ENCODE data around the gene VPS13C.

The VPS13C gene

GRCh38 chr15:62090988-62091387, 30.7 kb upstream of the VPS13C start:
- H3K4me1 ChIP-seq (ENCODE audit: insufficient read depth, low read length, poor library complexity, severe bottlenecking): no peaks in the 10 kb centered on the region
- no peaks in the 10 kb centered on the region for H3K27me3 ChIP-seq (ENCODE audit: insufficient read depth, low read length, poor library complexity, severe bottlenecking)
- H3K9ac ChIP-seq (ENCODE audit: low read depth, low read length, poor library complexity, severe bottlenecking): no peak overlapping the region
- H3K9me3 ChIP-seq (ENCODE audit: insufficient read depth, low read depth, low read length): no peaks in the 10 kb centered on the region
- no peak overlapping the region for H2AFZ ChIP-seq (ENCODE audit: low read length)
- no peaks in the 10 kb centered on the region for H3K79me2 ChIP-seq (ENCODE audit: insufficient read depth, low read length)
- TF ChIP-seq EZH2phosphoT487 (IDR thresholded peaks at IDR 0.05; ENCODE audit: borderline replicate concordance) (no peak), CTCF (conservative IDR thresholded peaks at IDR 0.05; ENCODE audit: low read length) (no peak)
- H3K4me3 ChIP-seq (ENCODE audit: low read length, poor library complexity, severe bottlenecking): no peak overlapping the region
- H3F3A ChIP-seq (ENCODE audit: low read depth): no peaks in the 10 kb centered on the region
- no peaks in the 10 kb centered on the region for H3K9me2 ChIP-seq (replicated peaks; ENCODE audit: low read depth, low read length)
- H3K4me2 ChIP-seq (ENCODE audit: low read depth, low read length, poor library complexity, severe bottlenecking): no peak overlapping the region
- no peaks in the 10 kb centered on the region for H3K36me3 ChIP-seq (ENCODE audit: insufficient read depth, low read length)
- no peaks in the 10 kb centered on the region for H4K20me1 ChIP-seq (ENCODE audit: insufficient read depth, low read length, poor library complexity, severe bottlenecking)

GRCh38 chr15:62089616-62090015, 29.4 kb upstream of the VPS13C start:
- H3K9me2 ChIP-seq (replicated peaks; ENCODE audit: low read depth, low read length): no peaks in the 10 kb centered on the region
- H4K20me1 ChIP-seq (ENCODE audit: insufficient read depth, low read length, poor library complexity, severe bottlenecking): no peaks in the 10 kb centered on the region
- H3K27me3 ChIP-seq (ENCODE audit: insufficient read depth, low read length, poor library complexity, severe bottlenecking): no peaks in the 10 kb centered on the region
- no peaks in the 10 kb centered on the region for H3K4me1 ChIP-seq (ENCODE audit: insufficient read depth, low read length, poor library complexity, severe bottlenecking)
- H3F3A ChIP-seq (ENCODE audit: low read depth): no peaks in the 10 kb centered on the region
- H3K9me3 ChIP-seq (ENCODE audit: insufficient read depth, low read depth, low read length): no peaks in the 10 kb centered on the region
- H3K79me2 ChIP-seq (ENCODE audit: insufficient read depth, low read length): no peaks in the 10 kb centered on the region
- no peak for TF ChIP-seq EZH2phosphoT487 (IDR thresholded peaks at IDR 0.05; ENCODE audit: borderline replicate concordance)
- TF ChIP-seq CTCF (conservative IDR thresholded peaks at IDR 0.05; ENCODE audit: low read length): no peak
- no peak overlapping the region for H2AFZ ChIP-seq (ENCODE audit: low read length)
- no peak overlapping the region for H3K4me3 ChIP-seq (ENCODE audit: low read length, poor library complexity, severe bottlenecking)
- H3K9ac ChIP-seq (ENCODE audit: low read depth, low read length, poor library complexity, severe bottlenecking): no peak overlapping the region
- no peak overlapping the region for H3K4me2 ChIP-seq (ENCODE audit: low read depth, low read length, poor library complexity, severe bottlenecking)
- H3K36me3 ChIP-seq (ENCODE audit: insufficient read depth, low read length): no peaks in the 10 kb centered on the region

GRCh38 chr15:62088353-62088693, 28.1 kb upstream of the VPS13C start:
- H2AFZ ChIP-seq (ENCODE audit: low read length): no peak overlapping the region
- no peaks in the 10 kb centered on the region for H3K27me3 ChIP-seq (ENCODE audit: insufficient read depth, low read length, poor library complexity, severe bottlenecking)
- H3K9ac ChIP-seq (ENCODE audit: low read depth, low read length, poor library complexity, severe bottlenecking): no peak overlapping the region
- TF ChIP-seq EZH2phosphoT487 (IDR thresholded peaks at IDR 0.05; ENCODE audit: borderline replicate concordance) (no peak), CTCF (conservative IDR thresholded peaks at IDR 0.05; ENCODE audit: low read length) (no peak)
- no peaks in the 10 kb centered on the region for H3F3A ChIP-seq (ENCODE audit: low read depth)
- no peaks in the 10 kb centered on the region for H4K20me1 ChIP-seq (ENCODE audit: insufficient read depth, low read length, poor library complexity, severe bottlenecking)
- no peaks in the 10 kb centered on the region for H3K9me2 ChIP-seq (replicated peaks; ENCODE audit: low read depth, low read length)
- no peaks in the 10 kb centered on the region for H3K9me3 ChIP-seq (ENCODE audit: insufficient read depth, low read depth, low read length)
- no peaks in the 10 kb centered on the region for H3K36me3 ChIP-seq (ENCODE audit: insufficient read depth, low read length)
- H3K4me1 ChIP-seq (ENCODE audit: insufficient read depth, low read length, poor library complexity, severe bottlenecking): no peaks in the 10 kb centered on the region
- H3K4me3 ChIP-seq (ENCODE audit: low read length, poor library complexity, severe bottlenecking): no peak overlapping the region
- H3K79me2 ChIP-seq (ENCODE audit: insufficient read depth, low read length): no peaks in the 10 kb centered on the region
- no peak overlapping the region for H3K4me2 ChIP-seq (ENCODE audit: low read depth, low read length, poor library complexity, severe bottlenecking)
